Measurements from ENCODE around the gene DPPA2. TPM values are rescaled to one million over a fixed set of nuclear protein-coding genes. Genes with fewer than 3 reads are reported as not detected.

Gene DPPA2
- total and polyA plus RNA-seq, 11 donors: not detected

GRCh38 chr3:109346770-109347295 is 30.5 kb upstream of the DPPA2 start:
- Histone ChIP-seq H3K4me1 (no peaks in the 10 kb centered on the region), H3K4me3 (no peak overlapping the region), H3K36me3 (no peaks in the 10 kb centered on the region), H3K27ac (no peak overlapping the region), H3K27me3 (no peaks in the 10 kb centered on the region), H3K9me3 (no peaks in the 10 kb centered on the region)
- 82 to 88% (median 84%) methylated on average over 3 of the region's 3 CpGs for WGBS, 4 donors
- no peak for TF ChIP-seq POLR2A (IDR thresholded peaks at IDR 0.05)
- TF ChIP-seq, protein P1, sequence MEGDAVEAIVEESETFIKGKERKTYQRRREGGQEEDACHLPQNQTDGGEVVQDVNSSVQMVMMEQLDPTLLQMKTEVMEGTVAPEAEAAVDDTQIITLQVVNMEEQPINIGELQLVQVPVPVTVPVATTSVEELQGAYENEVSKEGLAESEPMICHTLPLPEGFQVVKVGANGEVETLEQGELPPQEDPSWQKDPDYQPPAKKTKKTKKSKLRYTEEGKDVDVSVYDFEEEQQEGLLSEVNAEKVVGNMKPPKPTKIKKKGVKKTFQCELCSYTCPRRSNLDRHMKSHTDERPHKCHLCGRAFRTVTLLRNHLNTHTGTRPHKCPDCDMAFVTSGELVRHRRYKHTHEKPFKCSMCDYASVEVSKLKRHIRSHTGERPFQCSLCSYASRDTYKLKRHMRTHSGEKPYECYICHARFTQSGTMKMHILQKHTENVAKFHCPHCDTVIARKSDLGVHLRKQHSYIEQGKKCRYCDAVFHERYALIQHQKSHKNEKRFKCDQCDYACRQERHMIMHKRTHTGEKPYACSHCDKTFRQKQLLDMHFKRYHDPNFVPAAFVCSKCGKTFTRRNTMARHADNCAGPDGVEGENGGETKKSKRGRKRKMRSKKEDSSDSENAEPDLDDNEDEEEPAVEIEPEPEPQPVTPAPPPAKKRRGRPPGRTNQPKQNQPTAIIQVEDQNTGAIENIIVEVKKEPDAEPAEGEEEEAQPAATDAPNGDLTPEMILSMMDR (IDR thresholded peaks at IDR 0.05): no peak
- ATAC-seq: no peak
- intact Hi-C loops (cut with DNase I): no loop called here
- DNase-seq: no peak

DNA sequence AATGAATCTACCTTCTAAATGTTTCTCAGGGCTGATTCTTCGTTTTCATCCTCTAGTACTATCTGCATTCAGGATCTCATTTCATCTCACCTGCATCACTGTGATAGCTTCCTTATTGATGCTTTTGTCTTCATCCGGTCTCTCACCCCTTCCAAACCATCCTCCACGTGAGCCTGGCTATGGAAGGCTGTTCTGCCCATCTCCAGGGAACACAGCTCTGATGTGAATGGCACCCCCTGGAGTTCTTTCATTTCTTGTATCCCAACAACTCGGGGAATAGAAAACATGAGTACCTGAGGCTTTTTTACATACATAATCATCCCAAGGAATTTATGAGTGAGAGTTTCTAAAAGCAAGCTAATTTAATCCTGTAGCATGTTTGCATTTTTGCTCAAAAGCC is 29.8 kb upstream of the DPPA2 start:
- intact Hi-C loops (cut with DNase I): no loop called here
- no peak for ATAC-seq

DNA sequence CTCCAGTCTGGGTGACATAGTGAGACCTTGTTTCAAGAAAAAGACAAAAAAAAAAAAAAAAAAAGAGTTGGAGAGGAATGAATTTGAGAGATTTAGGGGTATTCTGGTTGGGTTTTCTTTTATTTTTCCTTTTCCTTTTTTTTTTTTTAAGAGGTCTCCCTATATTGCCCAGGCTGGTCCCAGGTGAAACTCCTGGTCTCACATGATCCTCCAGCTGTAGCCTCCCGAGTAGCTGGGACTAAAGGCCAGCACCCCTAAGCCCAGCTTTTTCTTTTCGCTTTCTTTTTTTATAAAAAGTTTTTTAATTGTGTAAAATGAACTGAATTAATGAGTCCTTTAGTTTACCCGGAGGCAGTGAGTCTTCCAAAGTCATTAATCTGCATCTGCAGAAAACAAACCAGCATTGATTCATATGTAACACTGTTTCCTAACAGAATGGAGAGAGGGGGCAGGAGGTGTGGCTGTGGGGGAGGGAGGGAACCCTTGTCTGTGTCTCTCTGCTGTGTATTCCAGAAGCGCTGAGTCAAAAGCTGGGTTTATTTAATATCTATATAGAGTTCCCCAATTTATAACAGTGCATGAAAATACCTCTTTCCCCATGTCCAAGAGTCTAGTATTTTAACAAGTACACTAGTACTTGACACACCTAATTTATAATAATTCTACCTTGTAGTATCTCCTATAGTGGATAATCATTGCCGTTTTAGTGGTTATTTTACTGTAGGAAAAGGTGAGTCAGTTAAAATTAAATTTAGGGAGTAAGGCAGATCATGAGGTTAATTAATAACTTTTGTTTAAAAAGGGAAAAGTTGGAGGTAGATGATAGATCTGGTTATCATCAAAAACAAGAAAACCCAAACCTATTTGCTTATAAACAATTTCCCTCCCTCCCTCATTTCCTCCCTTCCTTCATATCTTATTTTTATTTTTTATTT is 23.7 kb upstream of the DPPA2 start:
- intact Hi-C loops (cut with DNase I): no loop called here
- H3K27ac ChIP-seq: no peak overlapping the region
- ATAC-seq (no peak), DNase-seq (no peak)
- 53 to 64% (median 56%) methylated on average over 5 of the region's 5 CpGs for WGBS, 4 donors
- peaks cover 0 to 27% (median 8%) of the 10 kb centered on the region in 9 donors for H3K27me3 ChIP-seq
- no peaks in the 10 kb centered on the region for H3K36me3 ChIP-seq
- TF ChIP-seq, protein P1 (IDR thresholded peaks at IDR 0.05): no peak
- TF ChIP-seq POLR2A (IDR thresholded peaks at IDR 0.05): no peak
- no peaks in the 10 kb centered on the region for H3K9me3 ChIP-seq
- H3K4me1 ChIP-seq: peaks cover 0 to 6% (median 0%) of the 10 kb centered on the region in 12 donors
- no peak overlapping the region for H3K4me3 ChIP-seq

More for the DNA sequence above, 29.8 kb upstream of the DPPA2 start:
- Histone ChIP-seq H3K27me3 (no peaks in the 10 kb centered on the region), H3K4me3 (no peak overlapping the region), H3K9me3 (no peaks in the 10 kb centered on the region), H3K4me1 (no peaks in the 10 kb centered on the region), H3K27ac (no peak overlapping the region), H3K36me3 (no peaks in the 10 kb centered on the region)
- 48 to 56% (median 53%) methylated on average over 4 of the region's 4 CpGs for WGBS, 4 donors
- DNase-seq: no peak
- no peak for TF ChIP-seq POLR2A (IDR thresholded peaks at IDR 0.05)
- TF ChIP-seq, protein P1 (IDR thresholded peaks at IDR 0.05): no peak

GRCh38 chr3:109339197-109339596 is 22.9 kb upstream of the DPPA2 start:
- ATAC-seq (no peak), DNase-seq (no peak)
- no peak overlapping the region for H3K27ac ChIP-seq
- H3K36me3 ChIP-seq: no peaks in the 10 kb centered on the region
- TF ChIP-seq, protein P1 (IDR thresholded peaks at IDR 0.05): no peak
- H3K4me1 ChIP-seq: peaks cover 0 to 6% (median 0%) of the 10 kb centered on the region in 12 donors
- intact Hi-C loops (cut with DNase I): no loop called here
- H3K4me3 ChIP-seq: no peak overlapping the region
- H3K27me3 ChIP-seq: peaks cover 0 to 29% (median 8%) of the 10 kb centered on the region in 9 donors
- 58 to 63% (median 61%) methylated on average over 3 of the region's 3 CpGs for WGBS, 4 donors
- no peaks in the 10 kb centered on the region for H3K9me3 ChIP-seq
